ENCODE data around the gene ARHGAP44. TPM values are rescaled to one million over a fixed set of nuclear protein-coding genes. Genes with fewer than 3 reads are reported as not detected.

The ARHGAP44 gene
- polyA plus RNA-seq, 1 donor from 2014 or later: 5.9 TPM

DNA sequence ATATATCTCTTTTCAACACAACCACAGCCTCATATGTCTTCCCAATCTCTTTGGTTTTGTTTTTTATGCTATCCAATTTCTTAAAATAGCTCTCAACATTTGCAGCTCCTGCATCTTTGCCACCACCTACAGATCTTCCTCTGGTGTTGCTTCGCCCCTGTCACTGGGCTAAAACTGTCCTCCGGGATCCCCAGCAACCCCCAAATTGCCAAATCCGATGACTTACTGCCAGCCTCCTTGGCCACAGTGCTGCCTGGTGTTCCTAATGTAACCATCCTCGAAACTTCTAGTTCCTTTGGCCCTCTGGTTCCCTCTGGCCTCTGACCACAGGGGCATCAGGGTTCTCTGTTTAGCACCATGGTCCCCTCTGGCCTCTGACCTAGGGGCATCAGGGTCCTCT, 157.7 kb downstream of the ARHGAP44 start:
- Histone ChIP-seq H3K36me3 (ENCODE audit: insufficient read depth, low read length) (no peaks in the 10 kb centered on the region), H3K9me3 (ENCODE audit: low read length) (no peaks in the 10 kb centered on the region), H3K9ac (ENCODE audit: low read length) (no peak overlapping the region), H3K27me3 (ENCODE audit: insufficient read depth, low read depth, low read length) (no peaks in the 10 kb centered on the region), H3K9me2 (ENCODE audit: insufficient read depth, low read length) (no peaks in the 10 kb centered on the region), H3K27ac (ENCODE audit: low read length) (no peak overlapping the region), H3K4me3 (ENCODE audit: low read length) (no peak overlapping the region), H3K4me2 (ENCODE audit: low read length) (no peak overlapping the region), H2AFZ (ENCODE audit: low read depth, low read length) (no peak overlapping the region), H3F3A (ENCODE audit: insufficient read depth, low read length, poor library complexity, severe bottlenecking) (no peaks in the 10 kb centered on the region), H4K20me1 (ENCODE audit: insufficient read depth) (no peaks in the 10 kb centered on the region), H3K79me2 (replicated peaks; ENCODE audit: insufficient read depth, low read length) (no peaks in the 10 kb centered on the region)
- no peak for TF ChIP-seq RAD21 (conservative IDR thresholded peaks at IDR 0.05)
- TF ChIP-seq SMC3 (conservative IDR thresholded peaks at IDR 0.05; ENCODE audit: poor library complexity): no peak
- no peak for TF ChIP-seq EZH2 (IDR thresholded peaks at IDR 0.05; ENCODE audit: borderline replicate concordance, insufficient read depth, low read length, poor library complexity, severe bottlenecking)
- TF ChIP-seq POLR2AphosphoS5 (IDR thresholded peaks at IDR 0.05): no peak
- TF ChIP-seq, protein P1, sequence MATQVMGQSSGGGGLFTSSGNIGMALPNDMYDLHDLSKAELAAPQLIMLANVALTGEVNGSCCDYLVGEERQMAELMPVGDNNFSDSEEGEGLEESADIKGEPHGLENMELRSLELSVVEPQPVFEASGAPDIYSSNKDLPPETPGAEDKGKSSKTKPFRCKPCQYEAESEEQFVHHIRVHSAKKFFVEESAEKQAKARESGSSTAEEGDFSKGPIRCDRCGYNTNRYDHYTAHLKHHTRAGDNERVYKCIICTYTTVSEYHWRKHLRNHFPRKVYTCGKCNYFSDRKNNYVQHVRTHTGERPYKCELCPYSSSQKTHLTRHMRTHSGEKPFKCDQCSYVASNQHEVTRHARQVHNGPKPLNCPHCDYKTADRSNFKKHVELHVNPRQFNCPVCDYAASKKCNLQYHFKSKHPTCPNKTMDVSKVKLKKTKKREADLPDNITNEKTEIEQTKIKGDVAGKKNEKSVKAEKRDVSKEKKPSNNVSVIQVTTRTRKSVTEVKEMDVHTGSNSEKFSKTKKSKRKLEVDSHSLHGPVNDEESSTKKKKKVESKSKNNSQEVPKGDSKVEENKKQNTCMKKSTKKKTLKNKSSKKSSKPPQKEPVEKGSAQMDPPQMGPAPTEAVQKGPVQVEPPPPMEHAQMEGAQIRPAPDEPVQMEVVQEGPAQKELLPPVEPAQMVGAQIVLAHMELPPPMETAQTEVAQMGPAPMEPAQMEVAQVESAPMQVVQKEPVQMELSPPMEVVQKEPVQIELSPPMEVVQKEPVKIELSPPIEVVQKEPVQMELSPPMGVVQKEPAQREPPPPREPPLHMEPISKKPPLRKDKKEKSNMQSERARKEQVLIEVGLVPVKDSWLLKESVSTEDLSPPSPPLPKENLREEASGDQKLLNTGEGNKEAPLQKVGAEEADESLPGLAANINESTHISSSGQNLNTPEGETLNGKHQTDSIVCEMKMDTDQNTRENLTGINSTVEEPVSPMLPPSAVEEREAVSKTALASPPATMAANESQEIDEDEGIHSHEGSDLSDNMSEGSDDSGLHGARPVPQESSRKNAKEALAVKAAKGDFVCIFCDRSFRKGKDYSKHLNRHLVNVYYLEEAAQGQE (IDR thresholded peaks at IDR 0.05; ENCODE audit: borderline replicate concordance): no peak
- no peak for TF ChIP-seq TAF1 (IDR thresholded peaks at IDR 0.05; ENCODE audit: low read depth)
- no peak for TF ChIP-seq EP300 (conservative IDR thresholded peaks at IDR 0.05; ENCODE audit: poor library complexity, severe bottlenecking)
- no peak for TF ChIP-seq MXI1 (conservative IDR thresholded peaks at IDR 0.05; ENCODE audit: poor library complexity, severe bottlenecking)
- TF ChIP-seq, protein P2, sequence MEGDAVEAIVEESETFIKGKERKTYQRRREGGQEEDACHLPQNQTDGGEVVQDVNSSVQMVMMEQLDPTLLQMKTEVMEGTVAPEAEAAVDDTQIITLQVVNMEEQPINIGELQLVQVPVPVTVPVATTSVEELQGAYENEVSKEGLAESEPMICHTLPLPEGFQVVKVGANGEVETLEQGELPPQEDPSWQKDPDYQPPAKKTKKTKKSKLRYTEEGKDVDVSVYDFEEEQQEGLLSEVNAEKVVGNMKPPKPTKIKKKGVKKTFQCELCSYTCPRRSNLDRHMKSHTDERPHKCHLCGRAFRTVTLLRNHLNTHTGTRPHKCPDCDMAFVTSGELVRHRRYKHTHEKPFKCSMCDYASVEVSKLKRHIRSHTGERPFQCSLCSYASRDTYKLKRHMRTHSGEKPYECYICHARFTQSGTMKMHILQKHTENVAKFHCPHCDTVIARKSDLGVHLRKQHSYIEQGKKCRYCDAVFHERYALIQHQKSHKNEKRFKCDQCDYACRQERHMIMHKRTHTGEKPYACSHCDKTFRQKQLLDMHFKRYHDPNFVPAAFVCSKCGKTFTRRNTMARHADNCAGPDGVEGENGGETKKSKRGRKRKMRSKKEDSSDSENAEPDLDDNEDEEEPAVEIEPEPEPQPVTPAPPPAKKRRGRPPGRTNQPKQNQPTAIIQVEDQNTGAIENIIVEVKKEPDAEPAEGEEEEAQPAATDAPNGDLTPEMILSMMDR (IDR thresholded peaks at IDR 0.05; ENCODE audit: poor library complexity, severe bottlenecking): no peak

DNA sequence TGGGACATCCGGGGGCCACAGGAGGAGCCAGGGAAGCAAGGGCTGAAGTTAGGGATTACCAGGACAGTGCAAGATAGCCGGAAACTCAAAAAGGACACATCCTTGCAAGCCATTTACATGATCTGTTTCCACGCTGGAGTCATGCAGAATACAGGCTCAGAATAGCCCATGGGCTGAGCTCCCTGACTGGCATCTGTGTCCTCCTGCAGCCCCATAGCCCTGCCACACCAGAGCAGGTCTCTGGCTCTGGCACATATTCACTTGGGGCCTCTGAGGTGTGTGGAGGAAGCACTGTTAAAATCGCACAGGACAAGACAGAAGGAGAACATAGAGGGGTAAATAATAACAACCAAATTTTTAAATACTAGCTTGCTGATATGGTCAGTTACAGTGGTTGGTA, 162.7 kb downstream of the ARHGAP44 start:
- no peak overlapping the region for H3K9ac ChIP-seq (ENCODE audit: low read length)
- no peaks in the 10 kb centered on the region for H3K9me2 ChIP-seq (ENCODE audit: insufficient read depth, low read length)
- peaks cover 6% of the 10 kb centered on the region for H3K36me3 ChIP-seq (ENCODE audit: insufficient read depth, low read length)
- no peak overlapping the region for H3K27ac ChIP-seq (ENCODE audit: low read length)
- no peaks in the 10 kb centered on the region for H4K20me1 ChIP-seq (ENCODE audit: insufficient read depth)
- TF ChIP-seq, protein P1 (IDR thresholded peaks at IDR 0.05; ENCODE audit: borderline replicate concordance): no peak
- TF ChIP-seq TAF1 (IDR thresholded peaks at IDR 0.05; ENCODE audit: low read depth) (no peak), SMC3 (conservative IDR thresholded peaks at IDR 0.05; ENCODE audit: poor library complexity) (no peak), POLR2AphosphoS5 (IDR thresholded peaks at IDR 0.05) (no peak), EZH2 (IDR thresholded peaks at IDR 0.05; ENCODE audit: borderline replicate concordance, insufficient read depth, low read length, poor library complexity, severe bottlenecking) (no peak), EP300 (conservative IDR thresholded peaks at IDR 0.05; ENCODE audit: poor library complexity, severe bottlenecking) (no peak), RAD21 (conservative IDR thresholded peaks at IDR 0.05) (no peak), MXI1 (conservative IDR thresholded peaks at IDR 0.05; ENCODE audit: poor library complexity, severe bottlenecking) (no peak)
- TF ChIP-seq, protein P2 (IDR thresholded peaks at IDR 0.05; ENCODE audit: poor library complexity, severe bottlenecking): no peak
- H3K9me3 ChIP-seq (ENCODE audit: low read length): no peaks in the 10 kb centered on the region
- no peaks in the 10 kb centered on the region for H3K79me2 ChIP-seq (replicated peaks; ENCODE audit: insufficient read depth, low read length)
- H2AFZ ChIP-seq (ENCODE audit: low read depth, low read length): no peak overlapping the region
- no peak overlapping the region for H3K4me2 ChIP-seq (ENCODE audit: low read length)
- H3K27me3 ChIP-seq (ENCODE audit: insufficient read depth, low read depth, low read length): no peaks in the 10 kb centered on the region
- no peaks in the 10 kb centered on the region for H3F3A ChIP-seq (ENCODE audit: insufficient read depth, low read length, poor library complexity, severe bottlenecking)
- H3K4me3 ChIP-seq (ENCODE audit: low read length): no peak overlapping the region
